Measurements from ENCODE around the gene FEM1B. TPM values are rescaled to one million over a fixed set of nuclear protein-coding genes. Genes with fewer than 3 reads are reported as not detected.

Gene FEM1B
- polyA plus RNA-seq, 1 donor from 2014 or later, result 21.5 TPM

DNA sequence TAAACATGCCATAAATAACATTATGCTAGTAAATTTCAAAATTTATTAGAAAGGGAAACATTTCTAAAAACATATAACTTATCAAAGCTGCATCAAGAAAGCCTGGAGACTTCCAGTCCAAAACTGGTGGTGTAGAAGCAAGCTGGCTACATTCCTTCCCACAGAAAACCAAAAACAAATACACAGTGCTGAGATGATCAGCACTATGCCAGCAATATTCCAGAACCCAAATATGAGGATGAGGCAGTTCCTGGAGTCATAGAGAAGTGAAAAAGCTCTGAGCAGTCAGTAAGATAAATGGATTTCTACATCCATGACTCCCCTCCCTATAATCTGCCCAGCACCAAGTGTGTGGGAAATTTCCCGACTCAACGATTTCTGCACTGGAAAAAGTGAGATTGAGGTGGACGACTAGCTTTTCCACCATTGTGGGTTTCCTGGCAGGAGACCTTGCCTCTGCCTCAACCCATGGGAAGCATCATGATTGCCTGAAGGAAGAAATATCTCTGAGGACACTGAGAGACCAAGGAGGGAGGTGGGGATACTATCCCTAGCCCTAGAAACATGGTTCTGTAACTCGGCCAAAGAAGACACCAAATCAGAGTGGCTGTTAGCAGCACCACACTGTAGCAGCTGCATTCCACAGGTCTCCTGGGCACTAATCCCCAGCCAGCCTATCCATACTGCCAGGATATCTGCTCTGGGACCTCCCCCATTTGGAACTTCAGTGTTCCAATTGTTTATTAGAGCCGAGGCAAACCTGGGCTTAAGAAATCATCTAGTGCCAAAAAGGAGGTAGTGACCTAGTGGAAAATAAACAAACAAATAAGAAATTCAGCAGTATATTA lies 36.2 kb upstream of the FEM1B start:
- Mint-ChIP-seq H3K27ac (peak overlapping the region in 1 of 3 donors; percentile 55), H3K36me3 (peaks cover 3% of the 10 kb centered on the region), H3K27me3 (no peaks in the 10 kb centered on the region), H3K4me3 (no peak overlapping the region), H3K4me1 (peaks cover 0 to 4% (median 0%) of the 10 kb centered on the region in 3 donors), H3K9me3 (peaks cover 2 to 21% (median 20%) of the 10 kb centered on the region in 3 donors)

DNA sequence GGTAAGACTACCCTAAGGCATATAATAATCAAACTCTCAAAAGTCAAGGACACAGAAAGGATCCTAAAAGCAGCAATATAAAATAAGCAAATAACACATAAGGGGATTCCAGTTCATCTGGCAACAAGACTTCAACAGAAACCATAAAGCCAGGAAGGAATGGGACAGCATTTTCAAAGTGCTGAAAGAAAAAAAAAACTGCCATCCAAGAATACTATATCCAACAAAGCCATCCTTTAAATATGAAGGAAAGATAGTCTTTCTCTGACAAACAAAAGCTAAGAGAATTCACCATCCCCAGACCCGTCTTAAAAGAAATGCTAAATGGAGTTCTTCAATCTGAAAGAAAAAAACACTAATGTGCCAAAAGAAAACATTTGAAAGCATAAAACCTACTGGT lies 33.3 kb upstream of the FEM1B start:
- Mint-ChIP-seq H3K4me1 (peaks cover 0 to 2% (median 0%) of the 10 kb centered on the region in 3 donors), H3K9me3 (peaks cover 2 to 21% (median 18%) of the 10 kb centered on the region in 3 donors), H3K27me3 (no peaks in the 10 kb centered on the region), H3K27ac (no peak overlapping the region), H3K36me3 (peaks cover 2% of the 10 kb centered on the region), H3K4me3 (no peak overlapping the region)

DNA sequence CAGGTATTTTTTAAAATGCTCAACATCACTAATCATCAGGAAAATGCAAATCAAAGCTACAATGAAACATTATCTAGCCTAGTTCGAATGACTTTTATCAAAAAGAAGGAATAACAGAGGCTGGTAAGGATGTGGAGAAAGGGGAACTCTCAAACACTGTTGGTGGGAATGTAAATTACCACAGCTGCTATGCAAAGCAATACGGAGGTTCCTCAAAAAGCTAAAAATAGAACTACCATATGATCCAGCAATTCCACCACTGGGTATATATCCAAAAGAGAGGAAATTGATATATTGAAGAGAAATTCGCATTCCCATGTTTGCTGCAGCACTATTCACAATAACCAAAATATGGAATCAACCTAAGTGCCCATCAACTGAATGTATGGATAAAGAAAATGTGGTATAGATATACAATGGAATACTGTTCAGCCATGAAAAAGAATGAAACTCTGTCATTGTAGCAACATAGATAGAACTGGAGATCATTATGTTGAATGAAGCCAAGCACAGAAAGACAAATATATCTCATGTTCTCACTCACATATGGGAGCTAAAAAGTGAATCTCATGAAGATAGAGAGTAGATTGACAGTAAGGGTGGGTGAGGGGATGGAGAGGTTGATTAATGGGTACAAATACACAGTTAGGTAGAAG lies 28.4 kb upstream of the FEM1B start:
- H3K9me3 Mint-ChIP-seq, result peaks cover 2 to 6% (median 5%) of the 10 kb centered on the region in 3 donors
- H3K27ac Mint-ChIP-seq, result no peak overlapping the region
- H3K4me1 Mint-ChIP-seq, result peaks cover 0 to 7% (median 2%) of the 10 kb centered on the region in 3 donors
- H3K27me3 Mint-ChIP-seq, result peaks cover 2% of the 10 kb centered on the region
- no peaks in the 10 kb centered on the region for H3K36me3 Mint-ChIP-seq
- H3K4me3 Mint-ChIP-seq, result no peak overlapping the region

DNA sequence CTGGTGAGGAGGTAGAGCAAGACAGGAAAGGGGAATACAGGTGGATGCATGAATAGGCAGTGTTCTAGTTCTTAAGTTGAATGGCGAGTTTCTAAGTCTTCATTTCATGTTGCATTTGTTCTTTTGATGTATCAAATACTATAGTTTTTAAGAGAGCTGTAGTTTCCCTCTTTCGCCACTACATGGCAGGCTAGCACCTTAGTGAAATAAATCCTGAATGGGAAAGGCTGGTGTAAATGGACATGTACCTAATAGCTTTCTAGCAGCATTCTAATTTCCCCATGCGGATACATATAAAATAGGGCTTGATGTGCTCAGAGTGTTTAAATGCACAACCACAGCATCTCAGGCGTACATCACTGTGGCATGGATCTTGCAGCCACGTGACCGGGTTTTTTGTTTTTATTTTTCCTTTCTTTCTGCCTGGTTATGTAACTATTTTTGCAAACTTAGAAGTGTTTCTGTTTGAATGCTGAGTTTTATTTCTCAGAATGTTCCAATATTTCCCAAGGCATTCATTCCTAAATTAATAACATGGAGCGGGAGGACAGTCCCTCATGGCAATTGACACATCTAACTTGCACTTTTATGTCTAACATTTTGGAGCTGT lies 24.5 kb upstream of the FEM1B start:
- no peak overlapping the region for H3K4me3 Mint-ChIP-seq
- H3K27me3 Mint-ChIP-seq, result peaks cover 14% of the 10 kb centered on the region
- H3K36me3 Mint-ChIP-seq, result no peaks in the 10 kb centered on the region
- H3K9me3 Mint-ChIP-seq, result no peaks in the 10 kb centered on the region
- peaks cover 1 to 7% (median 4%) of the 10 kb centered on the region in 3 donors for H3K4me1 Mint-ChIP-seq
- peak overlapping the region in 1 of 3 donors; percentile 21 for H3K27ac Mint-ChIP-seq

DNA sequence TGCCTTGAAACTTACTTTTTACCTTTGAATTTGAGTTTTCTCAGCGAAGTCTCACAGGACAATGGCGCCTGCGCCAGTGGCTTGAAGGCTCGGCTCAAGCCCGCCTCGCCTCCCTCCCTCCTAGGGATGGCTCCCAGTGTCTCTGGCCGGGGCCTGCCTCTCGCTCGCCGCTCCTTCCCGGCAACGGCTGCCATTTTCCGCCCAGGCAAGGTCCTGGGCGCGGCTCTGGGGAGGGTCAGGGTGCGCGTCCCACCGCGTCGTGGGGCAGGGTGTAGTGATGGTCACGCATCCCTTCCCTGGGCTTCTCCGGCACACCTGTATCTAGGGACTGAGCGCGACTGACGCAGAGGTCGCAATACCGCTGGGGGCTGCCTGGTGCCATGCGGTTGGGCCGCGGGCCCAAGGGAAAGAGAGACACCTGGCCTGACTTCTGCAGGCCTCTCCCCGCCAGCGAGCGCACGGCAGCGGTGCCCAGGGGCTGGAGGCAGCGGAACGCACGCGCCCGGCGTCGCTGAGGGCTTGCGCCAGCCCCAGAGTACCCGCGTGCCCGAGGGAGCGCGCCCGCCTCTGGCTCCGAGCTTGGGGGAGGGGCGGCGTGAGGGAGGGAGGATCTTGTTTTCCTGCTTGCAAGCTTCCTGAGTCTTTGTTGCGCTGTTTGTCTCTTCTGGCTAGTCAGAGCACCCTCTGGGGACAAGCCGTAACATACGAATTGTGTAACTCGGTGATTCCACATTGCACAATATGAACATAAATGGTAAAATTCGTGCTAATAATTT lies 20.7 kb upstream of the FEM1B start:
- peaks cover 1 to 7% (median 2%) of the 10 kb centered on the region in 3 donors for H3K4me1 Mint-ChIP-seq
- H3K9me3 Mint-ChIP-seq, result no peaks in the 10 kb centered on the region
- H3K36me3 Mint-ChIP-seq, result no peaks in the 10 kb centered on the region
- H3K4me3 Mint-ChIP-seq, result peak overlapping the region; percentile 35 to 89 (median 74)
- peak overlapping the region in 1 of 3 donors; percentile 74 for H3K27ac Mint-ChIP-seq
- peaks cover 17% of the 10 kb centered on the region for H3K27me3 Mint-ChIP-seq

DNA sequence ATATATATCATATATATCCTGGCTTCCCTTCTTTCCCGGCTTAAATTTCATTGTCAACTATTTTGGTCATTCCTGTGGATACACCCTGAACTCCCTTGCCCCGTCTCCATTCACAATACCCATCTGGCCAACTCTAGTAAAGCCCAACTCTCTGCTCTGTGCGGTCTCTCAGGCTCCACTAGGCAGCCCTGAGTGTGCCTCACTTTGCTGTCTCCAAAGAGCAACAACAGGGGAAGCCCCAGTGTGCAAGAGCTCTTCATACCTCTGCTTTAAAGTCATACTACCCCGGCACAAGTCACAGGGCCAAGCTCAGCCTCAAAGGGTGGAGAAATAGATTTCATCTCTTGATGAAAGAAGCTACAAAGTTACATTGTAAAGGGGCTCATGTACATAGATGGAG lies 18.9 kb upstream of the FEM1B start:
- H3K27me3 Mint-ChIP-seq, result peaks cover 22% of the 10 kb centered on the region
- peaks cover 0 to 2% (median 1%) of the 10 kb centered on the region in 3 donors for H3K4me1 Mint-ChIP-seq
- no peak overlapping the region for H3K27ac Mint-ChIP-seq
- H3K9me3 Mint-ChIP-seq, result no peaks in the 10 kb centered on the region
- H3K4me3 Mint-ChIP-seq, result no peak overlapping the region
- H3K36me3 Mint-ChIP-seq, result no peaks in the 10 kb centered on the region

DNA sequence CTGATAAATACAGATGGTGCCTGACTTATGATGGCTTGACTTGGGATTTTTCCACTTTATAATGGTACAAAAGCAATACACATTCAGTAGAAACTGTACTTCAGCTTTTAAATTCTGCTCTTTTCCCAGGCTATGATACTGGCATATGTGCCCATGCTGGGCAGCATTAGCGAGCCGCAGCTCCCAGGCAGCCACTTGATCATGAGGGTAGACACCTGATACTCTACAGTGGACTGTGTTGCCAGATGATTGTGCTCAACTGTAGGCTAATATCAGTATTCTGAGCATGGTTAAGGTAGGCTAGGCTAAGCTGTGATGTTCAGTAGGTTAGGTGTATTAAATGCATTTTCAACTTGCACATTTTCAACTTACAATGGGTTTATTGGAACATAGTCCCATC lies 17.7 kb upstream of the FEM1B start:
- Mint-ChIP-seq H3K27ac (no peak overlapping the region), H3K4me1 (peaks cover 0 to 2% (median 1%) of the 10 kb centered on the region in 3 donors), H3K36me3 (no peaks in the 10 kb centered on the region), H3K27me3 (peaks cover 23% of the 10 kb centered on the region), H3K4me3 (no peak overlapping the region), H3K9me3 (no peaks in the 10 kb centered on the region)

DNA sequence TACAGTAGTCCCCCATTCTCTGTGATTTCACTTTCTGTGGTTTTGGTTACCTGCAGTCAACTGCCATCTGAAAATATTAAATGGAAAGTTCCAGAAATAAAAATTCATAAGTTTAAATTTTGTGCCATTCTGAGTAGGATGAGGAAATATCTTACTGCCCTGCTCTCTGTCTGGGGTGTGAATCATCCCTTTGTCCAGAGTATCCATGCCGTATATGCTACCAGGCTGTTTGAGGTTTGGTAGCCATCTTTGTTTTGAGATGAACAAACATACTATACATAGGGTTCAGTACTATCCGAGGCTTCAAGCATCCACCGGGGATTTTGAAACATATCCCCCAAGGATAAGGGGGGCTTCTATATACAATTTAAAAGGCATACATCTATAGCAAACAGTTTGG lies 16.3 kb upstream of the FEM1B start:
- Mint-ChIP-seq H3K36me3 (no peaks in the 10 kb centered on the region), H3K27ac (no peak overlapping the region), H3K4me1 (peaks cover 0 to 2% (median 1%) of the 10 kb centered on the region in 3 donors), H3K9me3 (no peaks in the 10 kb centered on the region), H3K4me3 (no peak overlapping the region), H3K27me3 (peaks cover 21% of the 10 kb centered on the region)

DNA sequence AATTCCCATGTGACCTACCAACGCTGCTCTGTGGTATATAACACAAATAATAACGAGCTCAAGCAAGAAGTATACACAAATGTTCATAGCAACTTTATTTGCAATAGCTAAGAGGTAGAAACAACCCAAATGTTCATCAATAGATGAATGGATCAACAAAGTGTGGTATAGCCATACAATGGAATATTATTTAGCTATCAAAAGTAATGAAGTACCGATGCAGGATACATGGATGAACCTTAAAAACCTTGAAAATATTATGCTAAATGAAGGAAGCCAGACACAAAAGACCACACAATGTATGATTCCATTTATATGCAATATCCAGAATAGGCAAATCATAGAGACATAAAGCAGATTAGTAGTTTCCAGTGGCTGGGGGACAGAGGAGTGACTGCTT lies 15.6 kb upstream of the FEM1B start:
- Mint-ChIP-seq H3K9me3 (no peaks in the 10 kb centered on the region), H3K27ac (no peak overlapping the region), H3K4me1 (peaks cover 0 to 1% (median 0%) of the 10 kb centered on the region in 3 donors), H3K27me3 (peaks cover 18% of the 10 kb centered on the region), H3K4me3 (no peak overlapping the region), H3K36me3 (no peaks in the 10 kb centered on the region)

DNA sequence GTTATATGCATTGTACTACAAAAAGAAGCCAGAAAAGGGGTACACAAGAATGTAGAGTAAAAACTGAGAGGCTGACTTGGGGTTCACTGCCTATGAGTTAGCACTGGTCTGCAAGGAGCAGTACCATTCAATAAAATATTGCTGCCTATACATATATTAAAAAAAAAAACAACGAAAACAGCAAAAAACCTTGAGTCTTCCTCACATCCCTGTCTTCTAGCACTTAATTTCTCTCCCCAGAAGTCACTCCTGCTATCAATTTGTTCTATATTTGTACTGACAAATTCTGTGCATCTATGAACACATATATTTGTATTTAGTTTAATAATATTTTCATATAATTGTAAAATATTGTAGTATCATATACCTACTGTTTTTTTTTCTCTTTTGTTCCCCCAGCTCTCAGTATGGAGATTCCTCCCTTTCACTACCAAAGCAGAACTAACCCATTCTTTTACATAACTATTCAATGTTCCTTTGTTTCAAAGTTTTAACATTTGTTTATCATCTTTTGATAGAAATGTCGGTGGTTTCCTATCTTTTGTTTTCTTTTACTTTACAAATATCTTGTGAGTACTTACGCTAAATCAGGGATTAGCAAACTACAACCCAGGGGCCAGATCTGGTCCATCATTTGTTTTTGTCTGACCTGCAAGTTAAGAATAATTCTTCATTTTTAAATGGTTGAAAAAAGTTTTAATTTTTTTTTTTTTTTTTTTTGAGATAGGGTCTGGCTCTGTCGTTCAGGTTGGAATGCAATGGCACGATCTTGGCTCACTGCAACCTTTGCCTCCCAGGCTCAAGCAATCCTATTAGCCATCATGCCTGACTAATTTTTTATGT lies 14.8 kb upstream of the FEM1B start:
- Mint-ChIP-seq H3K27ac (no peak overlapping the region), H3K4me1 (no peaks in the 10 kb centered on the region), H3K4me3 (no peak overlapping the region), H3K36me3 (no peaks in the 10 kb centered on the region), H3K27me3 (peaks cover 16% of the 10 kb centered on the region), H3K9me3 (no peaks in the 10 kb centered on the region)

DNA sequence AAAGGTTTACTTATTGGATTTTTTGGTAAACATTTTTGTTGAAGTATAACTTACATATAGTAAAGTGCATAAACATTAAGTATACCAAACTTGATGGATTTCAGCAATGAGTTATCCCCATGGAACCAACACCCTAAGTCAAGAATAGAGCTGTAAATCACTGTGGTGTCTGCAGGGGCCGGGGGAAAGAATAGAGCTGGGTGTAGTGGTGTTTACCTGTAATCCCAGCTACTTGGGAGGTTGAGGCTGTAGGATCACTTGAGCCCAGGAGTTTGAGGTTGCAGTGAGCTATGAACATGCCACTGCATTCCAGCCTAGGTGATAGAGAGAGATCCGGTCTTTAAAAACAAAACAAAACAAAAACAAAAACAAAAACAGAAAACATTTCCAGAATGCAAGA lies 13.3 kb upstream of the FEM1B start:
- Mint-ChIP-seq H3K27me3 (peaks cover 18% of the 10 kb centered on the region), H3K4me1 (peaks cover 0 to 2% (median 0%) of the 10 kb centered on the region in 3 donors), H3K36me3 (peaks cover 1% of the 10 kb centered on the region), H3K27ac (no peak overlapping the region), H3K9me3 (no peaks in the 10 kb centered on the region), H3K4me3 (no peak overlapping the region)

DNA sequence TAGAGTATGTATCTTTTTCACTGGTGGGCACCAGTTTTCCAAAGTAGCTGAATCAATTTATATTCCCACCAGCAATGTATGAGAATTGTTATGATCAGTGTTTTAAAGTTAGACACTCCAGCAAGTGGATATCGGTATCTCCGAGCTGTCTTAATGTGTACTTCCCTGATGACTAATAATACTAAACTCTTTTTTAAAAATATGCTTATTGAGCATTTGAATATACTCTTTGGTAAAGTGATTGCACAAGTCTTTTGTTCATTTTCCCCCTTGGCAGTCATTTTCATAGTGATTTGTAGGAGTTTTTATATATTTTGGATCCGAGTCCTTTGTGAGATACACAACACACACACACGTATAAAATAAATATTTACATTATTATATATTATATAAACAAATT lies 12.5 kb upstream of the FEM1B start:
- no peak overlapping the region for H3K4me3 Mint-ChIP-seq
- peaks cover 1% of the 10 kb centered on the region for H3K36me3 Mint-ChIP-seq
- no peaks in the 10 kb centered on the region for H3K9me3 Mint-ChIP-seq
- peaks cover 18% of the 10 kb centered on the region for H3K27me3 Mint-ChIP-seq
- H3K4me1 Mint-ChIP-seq, result peaks cover 0 to 2% (median 0%) of the 10 kb centered on the region in 3 donors
- H3K27ac Mint-ChIP-seq, result no peak overlapping the region

DNA sequence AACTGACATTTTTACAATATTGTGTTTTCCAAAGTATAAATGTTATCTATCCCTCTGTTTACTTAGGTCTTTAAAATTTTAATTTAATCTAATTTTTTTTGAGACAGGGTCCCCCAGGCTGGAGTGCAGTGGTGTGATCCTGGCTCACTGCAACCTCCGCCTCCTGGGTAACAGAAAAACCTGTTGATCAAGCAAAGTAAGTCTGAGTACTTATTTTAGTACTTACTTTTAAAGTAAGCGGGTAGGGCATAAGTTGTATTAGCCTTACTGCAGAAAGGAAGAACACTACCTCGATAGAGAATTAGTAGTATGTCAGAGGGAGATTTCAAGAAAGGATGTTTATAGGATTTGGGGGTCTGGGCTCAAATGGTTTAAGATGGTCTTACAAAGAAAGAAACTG lies 11.9 kb upstream of the FEM1B start:
- peaks cover 1% of the 10 kb centered on the region for H3K36me3 Mint-ChIP-seq
- no peaks in the 10 kb centered on the region for H3K9me3 Mint-ChIP-seq
- peaks cover 0 to 2% (median 0%) of the 10 kb centered on the region in 3 donors for H3K4me1 Mint-ChIP-seq
- H3K4me3 Mint-ChIP-seq, result no peak overlapping the region
- peaks cover 16% of the 10 kb centered on the region for H3K27me3 Mint-ChIP-seq
- H3K27ac Mint-ChIP-seq, result no peak overlapping the region

DNA sequence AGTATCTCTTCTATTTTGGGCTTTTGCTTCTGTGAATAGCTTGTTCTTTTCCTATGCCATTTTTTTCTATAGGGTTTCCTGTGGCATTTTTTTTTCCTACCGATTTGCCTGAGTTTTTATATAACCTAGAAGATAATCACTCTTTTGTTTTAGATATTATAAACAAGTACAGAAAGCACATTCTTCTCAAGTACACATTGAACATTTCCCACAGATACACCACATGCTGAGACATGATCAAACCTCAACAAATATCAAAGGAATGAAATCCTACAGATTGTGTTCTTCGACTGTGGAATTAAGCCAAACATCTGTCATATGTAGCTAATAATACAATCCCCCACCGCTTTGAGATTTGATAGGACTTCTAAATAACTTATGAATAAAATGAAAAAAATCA lies 9.1 kb upstream of the FEM1B start:
- Mint-ChIP-seq H3K4me1 (peaks cover 0 to 2% (median 1%) of the 10 kb centered on the region in 3 donors), H3K4me3 (no peak overlapping the region), H3K36me3 (peaks cover 4% of the 10 kb centered on the region), H3K9me3 (no peaks in the 10 kb centered on the region), H3K27me3 (peaks cover 10% of the 10 kb centered on the region), H3K27ac (no peak overlapping the region)

Measured in IgD-negative memory B cell (primary cell).